Left lung (tissue), 10 donors: Measurements from ENCODE around the gene PCNX3. TPM values are rescaled to one million over a fixed set of nuclear protein-coding genes. Genes with fewer than 3 reads are reported as not detected.

Experiments used
- ATAC-seq: fragments of 200-7000 bp; cut with Tn5 transposase; one replicate; pipeline ENCODE4 v1.9.1; 2020; ENCODE audit warnings: moderate library complexity
- DNase-seq, 4 donors: peaks; one replicate each; pipeline ENCODE4 v3.0.0-alpha.2; 2013 to 2020
- H3K27ac ChIP-seq, 2 donors: fragments of 200-600 bp; sonication (generic) in 1 of 2; one replicate each; pipeline versions ENCODE4 v1.5.0 to v1.8.0; 2020 to 2021
- H3K27me3 ChIP-seq, 2 donors: fragments of 200-600 bp; sonication (generic) in 1 of 2; one replicate each; pipeline versions ENCODE4 v1.5.0 to v1.8.0; 2020 to 2021
- H3K36me3 ChIP-seq, 2 donors: fragments of 200-600 bp; sonication (generic) in 1 of 2; one replicate each; pipeline versions ENCODE4 v1.5.0 to v1.8.0; 2020 to 2021
- H3K4me1 ChIP-seq, 2 donors: fragments of 200-600 bp; one replicate each; pipeline ENCODE4 v1.8.0; 2021
- H3K4me3 ChIP-seq, 2 donors: fragments of 200-600 bp; sonication (generic) in 1 of 2; one replicate each; pipeline versions ENCODE4 v1.5.0 to v1.8.0; 2020 to 2021; ENCODE audit warnings: mild to moderate bottlenecking in 1 of 2
- H3K9me3 ChIP-seq, 2 donors: fragments of 200-600 bp; sonication (generic) in 1 of 2; one replicate each; pipeline versions ENCODE4 v1.5.0 to v1.8.0; 2020 to 2021
- intact Hi-C, 2 donors: fragments of 100-400 bp; cut with DNase I; formaldehyde crosslinking; loops; one replicate each; pipeline versions ENCODE4 v1.11.2 to v1.14.2; 2022
- polyA plus RNA-seq, 6 donors: library from polyadenylated mRNA; unstranded; fragments of 120-200 nt; gene quantifications; one replicate each; pipeline ENCODE4 v1.2.1, GENCODE V29; 2013; ENCODE audit not compliant: insufficient read length in 6 of 6
- total RNA-seq, 2 donors: library from RNA; stranded (reverse); fragmentation: NEBNext Ultra II Directional; extraction: Animal tissue kit (Norgen Biotek cat#: 25700); gene quantifications; one replicate each; pipeline ENCODE4 v1.2.1, GENCODE V29; 2021
- TF ChIP-seq, protein P1 (sequence below), 2 donors: fragments of 200-600 bp; sonication (generic) in 1 of 2; IDR thresholded peaks; one replicate each; pipeline versions ENCODE4 v1.5.0 to v1.8.0; 2021; ENCODE audit warnings: antibody characterized with exemption in 2 of 2
- donor health status: DM: no; HTN: yes; CAD: no.
- donor health status: DM: no; HTN: no; CAD: no.

PCNX3 gene
- total and polyA plus RNA-seq, 8 donors, result 19.9 to 44.5 (median 26.2) TPM

- Histone ChIP-seq H3K4me3 (no peak overlapping the region), H3K36me3 (peaks cover 0 to 86% of the 10 kb centered on the region in 2 donors), H3K9me3 (no peaks in the 10 kb centered on the region), H3K27me3 (no peaks in the 10 kb centered on the region), H3K4me1 (peaks cover 8 to 50% of the 10 kb centered on the region in 2 donors), H3K27ac (peak overlapping the region in 1 of 2 donors; percentile 84)
- TF ChIP-seq, protein P1, sequence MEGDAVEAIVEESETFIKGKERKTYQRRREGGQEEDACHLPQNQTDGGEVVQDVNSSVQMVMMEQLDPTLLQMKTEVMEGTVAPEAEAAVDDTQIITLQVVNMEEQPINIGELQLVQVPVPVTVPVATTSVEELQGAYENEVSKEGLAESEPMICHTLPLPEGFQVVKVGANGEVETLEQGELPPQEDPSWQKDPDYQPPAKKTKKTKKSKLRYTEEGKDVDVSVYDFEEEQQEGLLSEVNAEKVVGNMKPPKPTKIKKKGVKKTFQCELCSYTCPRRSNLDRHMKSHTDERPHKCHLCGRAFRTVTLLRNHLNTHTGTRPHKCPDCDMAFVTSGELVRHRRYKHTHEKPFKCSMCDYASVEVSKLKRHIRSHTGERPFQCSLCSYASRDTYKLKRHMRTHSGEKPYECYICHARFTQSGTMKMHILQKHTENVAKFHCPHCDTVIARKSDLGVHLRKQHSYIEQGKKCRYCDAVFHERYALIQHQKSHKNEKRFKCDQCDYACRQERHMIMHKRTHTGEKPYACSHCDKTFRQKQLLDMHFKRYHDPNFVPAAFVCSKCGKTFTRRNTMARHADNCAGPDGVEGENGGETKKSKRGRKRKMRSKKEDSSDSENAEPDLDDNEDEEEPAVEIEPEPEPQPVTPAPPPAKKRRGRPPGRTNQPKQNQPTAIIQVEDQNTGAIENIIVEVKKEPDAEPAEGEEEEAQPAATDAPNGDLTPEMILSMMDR (IDR thresholded peaks at IDR 0.05), result no peak
- DNase-seq (no peak), ATAC-seq (no peak)
- intact Hi-C loops, result no loop called here
Observed at GRCh38 chr11:65585396-65586246, 30.0 kb upstream of the PCNX3 start.

- Histone ChIP-seq H3K4me3 (peak overlapping the region in 1 of 2 donors; percentile 9), H3K9me3 (no peaks in the 10 kb centered on the region), H3K36me3 (peaks cover 0 to 86% of the 10 kb centered on the region in 2 donors), H3K27ac (peak overlapping the region in 1 of 2 donors; percentile 84), H3K27me3 (no peaks in the 10 kb centered on the region), H3K4me1 (peaks cover 8 to 51% of the 10 kb centered on the region in 2 donors)
- no peak for DNase-seq
- TF ChIP-seq, protein P1 (IDR thresholded peaks at IDR 0.05), result no peak
- intact Hi-C loops, result no loop called here
- ATAC-seq, result no peak
Observed at GRCh38 chr11:65586247-65586630, 29.3 kb upstream of the PCNX3 start.

DNA sequence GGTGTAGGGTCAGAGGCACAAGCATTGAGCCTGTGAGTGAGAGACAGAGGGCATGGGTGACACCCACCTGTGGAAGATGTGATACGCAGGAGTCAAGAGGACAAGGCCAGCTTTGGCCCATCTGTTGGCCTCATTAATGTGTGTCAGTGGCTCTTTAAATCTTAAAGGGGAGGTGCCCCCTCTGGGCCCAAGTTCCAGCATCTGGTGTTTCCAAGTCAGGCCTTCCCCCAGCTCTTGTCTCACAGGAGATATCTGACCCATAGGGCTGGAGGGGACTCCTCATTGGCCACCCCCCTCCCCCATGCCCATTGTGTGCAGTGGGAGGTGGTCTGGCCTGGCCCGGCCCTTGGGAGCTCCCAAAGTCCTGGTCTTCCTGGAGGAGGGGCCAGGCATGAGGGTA is 28.9 kb upstream of the PCNX3 start:
- Histone ChIP-seq H3K4me1 (peaks cover 8 to 53% of the 10 kb centered on the region in 2 donors), H3K36me3 (peaks cover 0 to 86% of the 10 kb centered on the region in 2 donors), H3K9me3 (no peaks in the 10 kb centered on the region), H3K4me3 (peak overlapping the region in 1 of 2 donors; percentile 9), H3K27ac (peak overlapping the region in 1 of 2 donors; percentile 84), H3K27me3 (no peaks in the 10 kb centered on the region)
- TF ChIP-seq, protein P1 (IDR thresholded peaks at IDR 0.05), result no peak
- no peak for DNase-seq
- intact Hi-C loops, result no loop called here
- ATAC-seq, result no peak

- Histone ChIP-seq H3K4me1 (peaks cover 10 to 65% of the 10 kb centered on the region in 2 donors), H3K9me3 (no peaks in the 10 kb centered on the region), H3K27me3 (no peaks in the 10 kb centered on the region), H3K36me3 (peaks cover 0 to 86% of the 10 kb centered on the region in 2 donors), H3K27ac (peak overlapping the region in 1 of 2 donors; percentile 84), H3K4me3 (peak overlapping the region in 1 of 2 donors; percentile 24)
- ATAC-seq (peak; percentile 66), DNase-seq (peak in 2 of 4 donors; percentile 71 to 87)
- TF ChIP-seq, protein P1 (IDR thresholded peaks at IDR 0.05), result peak; percentile 36 to 62
- intact Hi-C loops, result no loop called here
Observed at GRCh38 chr11:65588199-65589054, 27.1 kb upstream of the PCNX3 start.
